Omental fat pad (tissue), 4 donors: ENCODE results near the gene LMOD2. TPM values are rescaled to one million over a fixed set of nuclear protein-coding genes. Genes with fewer than 3 reads are reported as not detected.

Source experiments
- ATAC-seq: fragments of 150-250 bp; one replicate; pipeline ENCODE4 v1.9.1; 2016; ENCODE audit warnings: mild to moderate bottlenecking, moderate library complexity; ENCODE audit not compliant: low FRiP score
- DNase-seq: peaks from one replicate; pipeline ENCODE4 v3.0.0-alpha.2; 2019; ENCODE audit warnings: low spot score
- CTCF ChIP-seq, 3 donors: fragments of 450-650 bp; IDR thresholded peaks; one replicate each; pipeline ENCODE4 v1.5.1; 2016 to 2017; ENCODE audit warnings: antibody characterized with exemption in 3 of 3, mild to moderate bottlenecking in 3 of 3, moderate library complexity in 2 of 3
- total RNA-seq, 4 donors: library from RNA; depleted of rRNA; stranded (reverse); fragments of >200 nt; gene quantifications; one replicate each; pipeline ENCODE4 v1.1.0, GENCODE V29; 2016

Gene LMOD2
- total RNA-seq, 4 donors from 2014 or later, result not detected

GRCh38 chr7:123621707-123622106 is 34.0 kb upstream of the LMOD2 start:
- TF ChIP-seq CTCF (IDR thresholded peaks at IDR 0.05), result no peak
- no peak for DNase-seq
- ATAC-seq, result no peak

- DNase-seq (no peak), ATAC-seq (no peak)
- TF ChIP-seq CTCF (IDR thresholded peaks at IDR 0.05), result no peak
Observed at GRCh38 chr7:123622660-123623386, 32.8 kb upstream of the LMOD2 start.

GRCh38 chr7:123624527-123625183 is 31.0 kb upstream of the LMOD2 start:
- peak; percentile 51 for DNase-seq
- TF ChIP-seq CTCF (IDR thresholded peaks at IDR 0.05), result no peak
- no peak for ATAC-seq

- DNase-seq, result no peak
- no peak for TF ChIP-seq CTCF (IDR thresholded peaks at IDR 0.05)
- no peak for ATAC-seq
Observed at GRCh38 chr7:123625254-123625653, 30.4 kb upstream of the LMOD2 start.

- DNase-seq (no peak), ATAC-seq (no peak)
- TF ChIP-seq CTCF (IDR thresholded peaks at IDR 0.05), result no peak
Observed at GRCh38 chr7:123627851-123628250, 27.8 kb upstream of the LMOD2 start.

GRCh38 chr7:123628829-123629228 is 26.8 kb upstream of the LMOD2 start:
- DNase-seq, result no peak
- no peak for TF ChIP-seq CTCF (IDR thresholded peaks at IDR 0.05)
- ATAC-seq, result no peak

GRCh38 chr7:123629281-123629680 is 26.4 kb upstream of the LMOD2 start:
- TF ChIP-seq CTCF (IDR thresholded peaks at IDR 0.05), result no peak
- no peak for ATAC-seq

More at GRCh38 chr7:123629281-123629680, 26.4 kb upstream of the LMOD2 start:
- no peak for DNase-seq
